HEK293 (cell line): Measurements from ENCODE around the gene TCERG1L.

ENCODE experiments used
- CTCF ChIA-PET: fragments of 350-600 bp; formaldehyde crosslinking; extraction: SDS; loops from one replicate; lab custom pipeline; 2021; ENCODE audit warnings: antibody characterized with exemption; lab: Yijun Ruan, JAX
- POLR2A ChIA-PET: fragments of 300-600 bp; formaldehyde crosslinking; extraction: SDS; loops from one replicate; lab custom pipeline; 2020; ENCODE audit warnings: antibody characterized with exemption, inconsistent platforms; lab: Yijun Ruan, JAX
- H3K27ac ChIP-seq: fragments of 200-500 bp; sonication (Bioruptor generic); 2 replicates; pipeline ENCODE4 v1.5.1; 2014; ENCODE audit warnings: low read depth, low read length, control low read depth, inconsistent platforms; ENCODE audit errors: extremely low read depth
- H3K36me3 ChIP-seq, 2 experiments: fragments of 200-500 bp in 1 of 2; sonication (Bioruptor generic) in 1 of 2; 1 replicate in 1 of 2; 2 replicates in 1 of 2; pipeline ENCODE4 v1.5.1; 2014 to 2017; ENCODE audit warnings: inconsistent platforms in 2 of 2, low read length in 2 of 2; ENCODE audit not compliant: control insufficient read depth in 2 of 2, insufficient read depth in 1 of 2
- H3K4me1 ChIP-seq: fragments of 200-500 bp; sonication (Bioruptor generic); 2 replicates; pipeline ENCODE4 v1.5.1; 2014; ENCODE audit warnings: mild to moderate bottlenecking, low read length, inconsistent platforms; ENCODE audit not compliant: control insufficient read depth, insufficient read depth
- H3K4me3 ChIP-seq: 2 replicates; pipeline ENCODE4 v1.5.1; 2011; ENCODE audit warnings: low read depth, mild to moderate bottlenecking, control low read depth, low read length, moderate library complexity
- H3K9me3 ChIP-seq: fragments of 200-500 bp; sonication (Bioruptor generic); 2 replicates; pipeline ENCODE4 v1.5.1; 2014; ENCODE audit warnings: low read depth, low read length, inconsistent platforms; ENCODE audit not compliant: control insufficient read depth, insufficient read depth
- HOXD13 ChIP-seq: sonication (generic); formaldehyde crosslinking; IDR thresholded peaks from 2 replicates; pipeline ENCODE4 v1.8.0; 2022; ENCODE audit warnings: missing genetic modification reagents, borderline replicate concordance
- KLF1 ChIP-seq: fragments of 450-650 bp; formaldehyde crosslinking; IDR thresholded peaks from 2 replicates; pipeline ENCODE4 v1.5.1; 2016; ENCODE audit warnings: missing biosample characterization, missing genetic modification characterization
- ZBTB21 ChIP-seq: fragments of 450-650 bp; formaldehyde crosslinking; IDR thresholded peaks from 2 replicates; pipeline ENCODE4 v1.5.1; 2017; ENCODE audit warnings: missing biosample characterization, missing genetic modification characterization
- ZNF175 ChIP-seq: fragments of 450-650 bp; formaldehyde crosslinking; IDR thresholded peaks from 2 replicates; pipeline ENCODE4 v1.5.1; 2016; ENCODE audit warnings: missing biosample characterization, missing genetic modification characterization
- ZNF2 ChIP-seq: fragments of 450-650 bp; formaldehyde crosslinking; IDR thresholded peaks from 2 replicates; pipeline ENCODE4 v1.5.1; 2016; ENCODE audit warnings: missing biosample characterization, missing genetic modification characterization
- ZNF239 ChIP-seq: fragments of 450-650 bp; formaldehyde crosslinking; IDR thresholded peaks from 2 replicates; pipeline ENCODE4 v1.5.1; 2016; ENCODE audit warnings: missing biosample characterization, missing genetic modification characterization
- ZNF266 ChIP-seq: fragments of 450-650 bp; formaldehyde crosslinking; IDR thresholded peaks from 2 replicates; pipeline ENCODE4 v1.5.1; 2016; ENCODE audit warnings: missing biosample characterization, missing genetic modification characterization, low read depth
- ZNF324 ChIP-seq: fragments of 450-650 bp; formaldehyde crosslinking; IDR thresholded peaks from 2 replicates; pipeline ENCODE4 v1.5.1; 2016; ENCODE audit warnings: missing biosample characterization, missing genetic modification characterization
- ZNF354C ChIP-seq: fragments of 450-650 bp; formaldehyde crosslinking; IDR thresholded peaks from 2 replicates; pipeline ENCODE4 v1.5.1; 2016; ENCODE audit warnings: missing biosample characterization, missing genetic modification characterization, low read depth, borderline replicate concordance
- ZNF37A ChIP-seq: fragments of 450-650 bp; IDR thresholded peaks from 2 replicates; pipeline ENCODE4 v1.5.1; 2018; ENCODE audit warnings: missing biosample characterization, missing genetic modification characterization
- ZNF521 ChIP-seq: fragments of 450-650 bp; formaldehyde crosslinking; IDR thresholded peaks from 2 replicates; pipeline ENCODE4 v1.5.1; 2017; ENCODE audit warnings: missing biosample characterization, mild to moderate bottlenecking, missing genetic modification characterization
- ZNF544 ChIP-seq: fragments of 450-650 bp; formaldehyde crosslinking; IDR thresholded peaks from 2 replicates; pipeline ENCODE4 v1.5.0; 2017; ENCODE audit warnings: missing biosample characterization, missing genetic modification characterization
- ZNF600 ChIP-seq: fragments of 450-650 bp; formaldehyde crosslinking; IDR thresholded peaks from 2 replicates; pipeline ENCODE4 v1.5.1; 2016; ENCODE audit warnings: missing biosample characterization, missing genetic modification characterization
- ZNF660 ChIP-seq: fragments of 450-650 bp; IDR thresholded peaks from 2 replicates; pipeline ENCODE4 v1.5.1; 2018; ENCODE audit warnings: missing biosample characterization, mild to moderate bottlenecking, missing genetic modification characterization
- ZNF677 ChIP-seq: fragments of 450-650 bp; IDR thresholded peaks from 2 replicates; pipeline ENCODE4 v1.5.0; 2018; ENCODE audit warnings: missing biosample characterization, mild to moderate bottlenecking, missing genetic modification characterization, moderate library complexity
- ZNF776 ChIP-seq: fragments of 450-650 bp; formaldehyde crosslinking; IDR thresholded peaks from 2 replicates; pipeline ENCODE4 v1.5.0; 2017; ENCODE audit warnings: missing biosample characterization, missing genetic modification characterization, borderline replicate concordance
- ZNF843 ChIP-seq: fragments of 450-650 bp; formaldehyde crosslinking; IDR thresholded peaks from 2 replicates; pipeline ENCODE4 v1.5.1; 2016; ENCODE audit warnings: missing biosample characterization, missing genetic modification characterization
- TF ChIP-seq, protein P1 (sequence below): fragments of 450-650 bp; formaldehyde crosslinking; IDR thresholded peaks from 2 replicates; pipeline ENCODE4 v1.5.1; 2016; ENCODE audit warnings: missing biosample characterization, missing genetic modification characterization
- TF ChIP-seq, protein P2 (sequence below): fragments of 450-650 bp; formaldehyde crosslinking; IDR thresholded peaks from 2 replicates; pipeline ENCODE4 v1.5.1; 2017; ENCODE audit warnings: missing biosample characterization, missing genetic modification characterization
- TF ChIP-seq, protein P3 (sequence below): fragments of 450-650 bp; formaldehyde crosslinking; IDR thresholded peaks from 2 replicates; pipeline ENCODE4 v1.5.1; 2016; ENCODE audit warnings: missing biosample characterization, missing genetic modification characterization, borderline replicate concordance
- TF ChIP-seq, protein P4 (sequence below): fragments of 450-650 bp; formaldehyde crosslinking; IDR thresholded peaks from 2 replicates; pipeline ENCODE4 v1.5.1; 2016; ENCODE audit warnings: missing biosample characterization, missing genetic modification characterization
- TF ChIP-seq, protein P5 (sequence below): fragments of 450-650 bp; formaldehyde crosslinking; IDR thresholded peaks from 2 replicates; pipeline ENCODE4 v1.5.1; 2016; ENCODE audit warnings: missing biosample characterization, missing genetic modification characterization
- TF ChIP-seq, protein P6 (sequence below): fragments of 450-650 bp; formaldehyde crosslinking; IDR thresholded peaks from 2 replicates; pipeline ENCODE4 v1.5.1; 2017; ENCODE audit warnings: missing biosample characterization, missing genetic modification characterization

The TCERG1L gene

DNA sequence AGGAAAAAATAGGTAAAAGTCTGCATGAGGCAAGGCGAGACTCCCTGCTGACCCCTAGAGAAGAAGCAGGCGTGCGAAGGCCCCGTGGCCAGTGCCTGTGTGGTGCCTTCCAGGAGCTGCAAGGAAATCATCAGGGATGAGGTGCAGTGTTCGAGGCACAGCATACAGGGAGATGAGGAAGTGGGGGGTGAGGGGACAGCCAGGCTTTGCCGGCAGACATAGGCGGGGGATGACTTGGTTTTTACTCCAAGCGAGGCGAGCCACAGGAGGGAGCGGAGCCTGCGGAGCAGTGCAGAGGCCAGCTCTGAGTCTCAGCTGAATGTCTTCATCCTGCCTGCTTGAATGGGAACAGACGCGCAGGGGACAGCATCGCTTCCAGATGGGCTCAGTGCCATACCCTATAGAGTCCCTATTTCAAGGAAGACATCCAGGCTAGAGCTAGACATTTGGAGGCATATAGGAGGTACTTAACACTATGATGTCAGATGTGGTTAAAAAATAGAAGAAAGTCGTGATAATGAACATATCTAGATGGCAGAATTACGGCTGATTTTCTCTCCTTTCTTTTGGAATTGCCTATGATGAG, 49.5 kb downstream of the TCERG1L start:
- H3K4me1 ChIP-seq, result no peaks in the 10 kb centered on the region
- ChIA-PET CTCF (interaction anchor here (0.7 kb wide), 1 partner anchor 1123 kb away, joined by 6 read pairs; no protein-coding TSS in a partner anchor), POLR2A (no interaction called here)
- no peak overlapping the region for H3K27ac ChIP-seq
- H3K36me3 ChIP-seq, result no peaks in the 10 kb centered on the region
- H3K9me3 ChIP-seq, result no peaks in the 10 kb centered on the region
- H3K4me3 ChIP-seq, result no peak overlapping the region
- TF ChIP-seq, protein P1, sequence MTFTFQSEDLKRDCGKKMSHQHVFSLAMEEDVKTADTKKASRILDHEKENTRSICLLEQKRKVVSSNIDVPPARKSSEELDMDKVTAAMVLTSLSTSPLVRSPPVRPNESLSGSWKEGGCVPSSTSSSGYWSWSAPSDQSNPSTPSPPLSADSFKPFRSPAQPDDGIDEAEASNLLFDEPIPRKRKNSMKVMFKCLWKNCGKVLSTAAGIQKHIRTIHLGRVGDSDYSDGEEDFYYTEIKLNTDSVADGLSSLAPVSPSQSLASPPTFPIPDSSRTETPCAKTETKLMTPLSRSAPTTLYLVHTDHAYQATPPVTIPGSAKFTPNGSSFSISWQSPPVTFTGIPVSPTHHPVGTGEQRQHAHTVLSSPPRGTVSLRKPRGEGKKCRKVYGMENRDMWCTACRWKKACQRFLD (tag by site-specific recombination), result no peak
- no peak for TF ChIP-seq ZNF2 (tag by site-specific recombination)
- TF ChIP-seq ZNF266 (tag by site-specific recombination), result no peak
- TF ChIP-seq ZNF677 (tag by site-specific recombination), result no peak
- TF ChIP-seq HOXD13, result no peak
- no peak for TF ChIP-seq ZNF776 (tag by site-specific recombination)
- no peak for TF ChIP-seq ZNF600 (tag by site-specific recombination)

DNA sequence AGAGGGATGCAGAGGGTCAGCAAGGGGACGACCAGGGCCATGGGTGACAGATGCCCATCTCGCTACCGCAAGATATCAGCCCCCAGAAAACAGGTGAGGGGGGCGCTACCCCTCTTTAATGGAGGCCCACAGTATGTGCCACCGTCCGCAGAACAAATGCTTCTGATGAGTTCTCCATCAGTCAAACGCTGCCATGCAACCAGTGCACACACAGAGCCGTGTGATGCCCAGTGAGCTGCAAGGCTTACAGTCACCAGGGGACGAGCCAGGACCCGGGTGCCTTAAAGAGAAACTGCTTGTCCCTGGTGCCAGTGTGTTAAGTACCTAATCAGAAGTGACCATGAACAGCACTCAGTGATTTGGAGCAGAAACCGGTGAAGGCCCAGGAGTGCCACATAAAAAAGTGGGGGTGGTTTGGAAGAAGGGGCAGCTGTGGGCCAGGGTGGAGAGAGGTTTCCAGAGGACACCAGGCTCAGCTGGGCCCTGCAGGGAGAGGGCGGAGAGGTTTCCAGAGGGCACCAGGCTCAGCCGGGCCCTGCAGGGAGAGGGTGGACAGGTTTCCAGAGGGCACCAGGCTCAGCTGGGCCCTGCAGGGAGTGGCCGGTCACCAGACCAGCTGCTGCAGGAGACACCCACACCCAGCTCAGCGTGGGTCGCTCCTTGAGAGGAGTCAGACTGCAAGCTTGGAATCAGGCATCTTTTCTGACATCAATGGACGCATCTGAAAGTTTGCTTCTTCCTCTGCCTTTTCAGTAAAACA, 50.9 kb downstream of the TCERG1L start:
- H3K4me1 ChIP-seq, result no peaks in the 10 kb centered on the region
- ChIA-PET POLR2A (no interaction called here), CTCF (no interaction called here)
- no peak overlapping the region for H3K27ac ChIP-seq
- no peaks in the 10 kb centered on the region for H3K36me3 ChIP-seq
- no peak overlapping the region for H3K4me3 ChIP-seq
- H3K9me3 ChIP-seq, result no peaks in the 10 kb centered on the region
- no peak for TF ChIP-seq ZNF239 (tag by site-specific recombination)
- TF ChIP-seq ZNF544 (tag by site-specific recombination), result no peak
- TF ChIP-seq, protein P2, sequence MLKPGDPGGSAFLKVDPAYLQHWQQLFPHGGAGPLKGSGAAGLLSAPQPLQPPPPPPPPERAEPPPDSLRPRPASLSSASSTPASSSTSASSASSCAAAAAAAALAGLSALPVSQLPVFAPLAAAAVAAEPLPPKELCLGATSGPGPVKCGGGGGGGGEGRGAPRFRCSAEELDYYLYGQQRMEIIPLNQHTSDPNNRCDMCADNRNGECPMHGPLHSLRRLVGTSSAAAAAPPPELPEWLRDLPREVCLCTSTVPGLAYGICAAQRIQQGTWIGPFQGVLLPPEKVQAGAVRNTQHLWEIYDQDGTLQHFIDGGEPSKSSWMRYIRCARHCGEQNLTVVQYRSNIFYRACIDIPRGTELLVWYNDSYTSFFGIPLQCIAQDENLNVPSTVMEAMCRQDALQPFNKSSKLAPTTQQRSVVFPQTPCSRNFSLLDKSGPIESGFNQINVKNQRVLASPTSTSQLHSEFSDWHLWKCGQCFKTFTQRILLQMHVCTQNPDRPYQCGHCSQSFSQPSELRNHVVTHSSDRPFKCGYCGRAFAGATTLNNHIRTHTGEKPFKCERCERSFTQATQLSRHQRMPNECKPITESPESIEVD (tag by site-specific recombination), result no peak
- TF ChIP-seq, protein P3, sequence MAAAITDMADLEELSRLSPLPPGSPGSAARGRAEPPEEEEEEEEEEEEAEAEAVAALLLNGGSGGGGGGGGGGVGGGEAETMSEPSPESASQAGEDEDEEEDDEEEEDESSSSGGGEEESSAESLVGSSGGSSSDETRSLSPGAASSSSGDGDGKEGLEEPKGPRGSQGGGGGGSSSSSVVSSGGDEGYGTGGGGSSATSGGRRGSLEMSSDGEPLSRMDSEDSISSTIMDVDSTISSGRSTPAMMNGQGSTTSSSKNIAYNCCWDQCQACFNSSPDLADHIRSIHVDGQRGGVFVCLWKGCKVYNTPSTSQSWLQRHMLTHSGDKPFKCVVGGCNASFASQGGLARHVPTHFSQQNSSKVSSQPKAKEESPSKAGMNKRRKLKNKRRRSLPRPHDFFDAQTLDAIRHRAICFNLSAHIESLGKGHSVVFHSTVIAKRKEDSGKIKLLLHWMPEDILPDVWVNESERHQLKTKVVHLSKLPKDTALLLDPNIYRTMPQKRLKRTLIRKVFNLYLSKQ (tag by site-specific recombination), result no peak
- TF ChIP-seq ZNF175, result no peak
- no peak for TF ChIP-seq ZNF843 (tag by site-specific recombination)
- TF ChIP-seq ZNF324 (tag by site-specific recombination), result no peak
- TF ChIP-seq, protein P4, sequence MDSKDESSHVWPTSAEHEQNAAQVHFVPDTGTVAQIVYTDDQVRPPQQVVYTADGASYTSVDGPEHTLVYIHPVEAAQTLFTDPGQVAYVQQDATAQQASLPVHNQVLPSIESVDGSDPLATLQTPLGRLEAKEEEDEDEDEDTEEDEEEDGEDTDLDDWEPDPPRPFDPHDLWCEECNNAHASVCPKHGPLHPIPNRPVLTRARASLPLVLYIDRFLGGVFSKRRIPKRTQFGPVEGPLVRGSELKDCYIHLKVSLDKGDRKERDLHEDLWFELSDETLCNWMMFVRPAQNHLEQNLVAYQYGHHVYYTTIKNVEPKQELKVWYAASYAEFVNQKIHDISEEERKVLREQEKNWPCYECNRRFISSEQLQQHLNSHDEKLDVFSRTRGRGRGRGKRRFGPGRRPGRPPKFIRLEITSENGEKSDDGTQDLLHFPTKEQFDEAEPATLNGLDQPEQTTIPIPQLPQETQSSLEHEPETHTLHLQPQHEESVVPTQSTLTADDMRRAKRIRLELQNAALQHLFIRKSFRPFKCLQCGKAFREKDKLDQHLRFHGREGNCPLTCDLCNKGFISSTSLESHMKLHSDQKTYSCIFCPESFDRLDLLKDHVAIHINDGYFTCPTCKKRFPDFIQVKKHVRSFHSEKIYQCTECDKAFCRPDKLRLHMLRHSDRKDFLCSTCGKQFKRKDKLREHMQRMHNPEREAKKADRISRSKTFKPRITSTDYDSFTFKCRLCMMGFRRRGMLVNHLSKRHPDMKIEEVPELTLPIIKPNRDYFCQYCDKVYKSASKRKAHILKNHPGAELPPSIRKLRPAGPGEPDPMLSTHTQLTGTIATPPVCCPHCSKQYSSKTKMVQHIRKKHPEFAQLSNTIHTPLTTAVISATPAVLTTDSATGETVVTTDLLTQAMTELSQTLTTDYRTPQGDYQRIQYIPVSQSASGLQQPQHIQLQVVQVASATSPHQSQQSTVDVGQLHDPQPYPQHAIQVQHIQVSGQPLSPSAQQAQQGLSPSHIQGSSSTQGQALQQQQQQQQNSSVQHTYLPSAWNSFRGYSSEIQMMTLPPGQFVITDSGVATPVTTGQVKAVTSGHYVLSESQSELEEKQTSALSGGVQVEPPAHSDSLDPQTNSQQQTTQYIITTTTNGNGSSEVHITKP (tag by site-specific recombination), result no peak
- TF ChIP-seq, protein P5, sequence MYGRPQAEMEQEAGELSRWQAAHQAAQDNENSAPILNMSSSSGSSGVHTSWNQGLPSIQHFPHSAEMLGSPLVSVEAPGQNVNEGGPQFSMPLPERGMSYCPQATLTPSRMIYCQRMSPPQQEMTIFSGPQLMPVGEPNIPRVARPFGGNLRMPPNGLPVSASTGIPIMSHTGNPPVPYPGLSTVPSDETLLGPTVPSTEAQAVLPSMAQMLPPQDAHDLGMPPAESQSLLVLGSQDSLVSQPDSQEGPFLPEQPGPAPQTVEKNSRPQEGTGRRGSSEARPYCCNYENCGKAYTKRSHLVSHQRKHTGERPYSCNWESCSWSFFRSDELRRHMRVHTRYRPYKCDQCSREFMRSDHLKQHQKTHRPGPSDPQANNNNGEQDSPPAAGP (tag by site-specific recombination), result no peak
- TF ChIP-seq ZNF354C, result no peak
- no peak for TF ChIP-seq ZNF660
- no peak for TF ChIP-seq KLF1 (tag by site-specific recombination)
- no peak for TF ChIP-seq ZBTB21 (tag by site-specific recombination)
- no peak for TF ChIP-seq ZNF521 (tag by site-specific recombination)
- TF ChIP-seq, protein P6, sequence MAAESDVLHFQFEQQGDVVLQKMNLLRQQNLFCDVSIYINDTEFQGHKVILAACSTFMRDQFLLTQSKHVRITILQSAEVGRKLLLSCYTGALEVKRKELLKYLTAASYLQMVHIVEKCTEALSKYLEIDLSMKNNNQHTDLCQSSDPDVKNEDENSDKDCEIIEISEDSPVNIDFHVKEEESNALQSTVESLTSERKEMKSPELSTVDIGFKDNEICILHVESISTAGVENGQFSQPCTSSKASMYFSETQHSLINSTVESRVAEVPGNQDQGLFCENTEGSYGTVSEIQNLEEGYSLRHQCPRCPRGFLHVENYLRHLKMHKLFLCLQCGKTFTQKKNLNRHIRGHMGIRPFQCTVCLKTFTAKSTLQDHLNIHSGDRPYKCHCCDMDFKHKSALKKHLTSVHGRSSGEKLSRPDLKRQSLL (tag by site-specific recombination), result no peak
- TF ChIP-seq ZNF37A (tag by site-specific recombination), result no peak
- TF ChIP-seq, all 188 proteins: peak for 0
